OCI-LY7 (cell line): ENCODE results near the gene IGF1. TPM values are rescaled to one million over a fixed set of nuclear protein-coding genes. Genes with fewer than 3 reads are reported as not detected.

Experiments used
- BruUV-seq: library from RNA; stranded (reverse); fragments of 400-500 nt; replicated peaks from 2 replicates; lab custom pipeline; 2021; lab: Mats Ljungman, UMichigan
- CTCF ChIA-PET: fragments of 300-600 bp; sonication (Branson Sonifier 250); formaldehyde crosslinking; loops from one replicate; lab custom pipeline; 2022; ENCODE audit warnings: antibody characterized with exemption; ENCODE audit not compliant: unreplicated experiment; lab: Charles Lee
- POLR2A ChIA-PET: fragments of 300-600 bp; sonication (Branson Sonifier 250); formaldehyde crosslinking; loops from one replicate; lab custom pipeline; 2022; ENCODE audit warnings: antibody characterized with exemption; lab: Charles Lee
- DNase-seq: peaks from one replicate; pipeline ENCODE4 v3.0.0-alpha.2; 2015; ENCODE audit warnings: low spot score
- H2AFZ ChIP-seq: fragments of 200-600 bp; sonication (generic), shearing (Covaris generic); 2 replicates; pipeline ENCODE4 v1.6.1; 2014; ENCODE audit warnings: mild to moderate bottlenecking, antibody characterized with exemption, low read length, moderate library complexity
- H3K27ac ChIP-seq: fragments of 200-600 bp; sonication (generic); 2 replicates; pipeline ENCODE4 v1.5.1; 2014; ENCODE audit warnings: mixed run types, low read depth, mild to moderate bottlenecking, moderate library complexity, low read length, inconsistent platforms; ENCODE audit not compliant: poor library complexity, severe bottlenecking
- H3K36me3 ChIP-seq: fragments of 200-600 bp; sonication (generic); 2 replicates; pipeline ENCODE4 v1.6.1; 2014; ENCODE audit warnings: mild to moderate bottlenecking, antibody characterized with exemption, low read length, moderate library complexity, mixed read lengths; ENCODE audit not compliant: insufficient read depth
- H3K4me1 ChIP-seq: fragments of 200-600 bp; sonication (generic); 2 replicates; pipeline ENCODE4 v1.5.1; 2014; ENCODE audit warnings: mild to moderate bottlenecking, low read length; ENCODE audit not compliant: insufficient read depth, poor library complexity, severe bottlenecking
- H3K4me2 ChIP-seq: fragments of 200-600 bp; sonication (generic); 2 replicates; pipeline ENCODE4 v1.6.1; 2014; ENCODE audit warnings: mild to moderate bottlenecking, low read length
- H3K4me3 ChIP-seq: fragments of 200-600 bp; sonication (generic); 2 replicates; pipeline ENCODE4 v1.5.1; 2014; ENCODE audit warnings: mild to moderate bottlenecking, low read depth, low read length; ENCODE audit not compliant: poor library complexity, severe bottlenecking
- H3K79me2 ChIP-seq: fragments of 200-600 bp; sonication (generic); 2 replicates; pipeline ENCODE4 v1.6.1; 2016; ENCODE audit warnings: low read depth, mild to moderate bottlenecking, low read length, moderate library complexity, mixed read lengths; ENCODE audit not compliant: insufficient read depth
- H3K9me2 ChIP-seq: fragments of 200-600 bp; sonication (generic); 2 replicates; pipeline ENCODE4 v1.6.1; 2016; ENCODE audit warnings: mild to moderate bottlenecking, low read length, mixed read lengths; ENCODE audit not compliant: insufficient read depth
- H3K9me3 ChIP-seq: fragments of 200-600 bp; sonication (generic); 2 replicates; pipeline ENCODE4 v1.6.1; 2014; ENCODE audit warnings: mild to moderate bottlenecking, mixed run types, low read length, mixed read lengths
- H4K20me1 ChIP-seq: fragments of 200-600 bp; sonication (generic); 2 replicates; pipeline ENCODE4 v1.6.1; 2014; ENCODE audit warnings: mild to moderate bottlenecking, antibody characterized with exemption, low read length, moderate library complexity, mixed read lengths; ENCODE audit not compliant: insufficient read depth
- EZH2phosphoT487 ChIP-seq: fragments of 200-600 bp; sonication (generic); IDR thresholded peaks from 2 replicates; pipeline ENCODE4 v1.6.1; 2018; ENCODE audit warnings: low read depth, borderline replicate concordance, mild to moderate bottlenecking, mixed run types, antibody characterized with exemption, low read length, moderate library complexity, mixed read lengths
- intact Hi-C: fragments of 100-400 bp; cut with micrococcal nuclease; formaldehyde crosslinking; loops from one replicate; pipeline ENCODE4 v1.10.0; 2022; ENCODE audit not compliant: unreplicated experiment
- total RNA-seq, 2 experiments: library from RNA; depleted of rRNA in 1 of 2; stranded (reverse); fragments of >200 nt in 1 of 2; shearing (Covaris generic) in 1 of 2; gene quantifications; 2 replicates each; pipeline ENCODE4 v1.2.3, GENCODE V29; 2014 to 2022
- TF ChIP-seq, protein P1 (sequence below): fragments of 200-600 bp; sonication (generic); conservative IDR thresholded peaks from 2 replicates; pipeline ENCODE4 v1.5.1; 2014; ENCODE audit warnings: mild to moderate bottlenecking, antibody characterized with exemption, low read length, moderate library complexity, mixed read lengths

Gene IGF1
- total RNA-seq, 2 experiments from 2014 or later = not detected

DNA sequence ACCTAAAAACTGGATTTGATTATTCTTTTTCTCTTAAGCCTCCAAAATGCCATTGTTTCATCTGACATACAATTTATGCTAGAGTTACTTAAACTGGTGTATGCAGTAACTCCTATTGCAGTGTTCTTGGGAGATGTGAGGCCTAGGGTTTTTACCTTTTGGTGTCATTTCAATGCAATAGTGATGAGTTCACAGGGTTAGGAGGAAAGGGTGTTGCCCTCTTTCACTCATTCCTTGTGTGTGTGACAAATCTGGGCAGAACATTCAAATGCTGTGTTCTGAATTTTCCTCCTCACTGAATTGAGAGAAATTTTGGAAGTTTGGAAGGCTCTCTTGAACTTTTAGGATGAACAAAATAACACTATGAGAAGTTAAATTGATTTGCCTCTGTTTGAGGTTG is 69.9 kb downstream of the IGF1 start:
- H2AFZ ChIP-seq = no peak overlapping the region
- ChIA-PET POLR2A (interaction anchor here (0.6 to 1.3 kb wide), 2 partner anchors 16 to 20 kb away, joined by 3 to 4 read pairs; no protein-coding TSS in a partner anchor), CTCF (no interaction called here)
- no peak for DNase-seq
- no peaks in the 10 kb centered on the region for H4K20me1 ChIP-seq
- H3K4me2 ChIP-seq = no peak overlapping the region
- H3K4me3 ChIP-seq = no peak overlapping the region
- H3K9me3 ChIP-seq = no peaks in the 10 kb centered on the region
- intact Hi-C loops = no loop called here
- H3K9me2 ChIP-seq = no peaks in the 10 kb centered on the region; the same call in 1 of the 2 replicates
- no peak for TF ChIP-seq EZH2phosphoT487
- TF ChIP-seq, protein P1, sequence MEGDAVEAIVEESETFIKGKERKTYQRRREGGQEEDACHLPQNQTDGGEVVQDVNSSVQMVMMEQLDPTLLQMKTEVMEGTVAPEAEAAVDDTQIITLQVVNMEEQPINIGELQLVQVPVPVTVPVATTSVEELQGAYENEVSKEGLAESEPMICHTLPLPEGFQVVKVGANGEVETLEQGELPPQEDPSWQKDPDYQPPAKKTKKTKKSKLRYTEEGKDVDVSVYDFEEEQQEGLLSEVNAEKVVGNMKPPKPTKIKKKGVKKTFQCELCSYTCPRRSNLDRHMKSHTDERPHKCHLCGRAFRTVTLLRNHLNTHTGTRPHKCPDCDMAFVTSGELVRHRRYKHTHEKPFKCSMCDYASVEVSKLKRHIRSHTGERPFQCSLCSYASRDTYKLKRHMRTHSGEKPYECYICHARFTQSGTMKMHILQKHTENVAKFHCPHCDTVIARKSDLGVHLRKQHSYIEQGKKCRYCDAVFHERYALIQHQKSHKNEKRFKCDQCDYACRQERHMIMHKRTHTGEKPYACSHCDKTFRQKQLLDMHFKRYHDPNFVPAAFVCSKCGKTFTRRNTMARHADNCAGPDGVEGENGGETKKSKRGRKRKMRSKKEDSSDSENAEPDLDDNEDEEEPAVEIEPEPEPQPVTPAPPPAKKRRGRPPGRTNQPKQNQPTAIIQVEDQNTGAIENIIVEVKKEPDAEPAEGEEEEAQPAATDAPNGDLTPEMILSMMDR = no peak
- BruUV-seq = no TSS peak
- H3K79me2 ChIP-seq = no peaks in the 10 kb centered on the region
- no peaks in the 10 kb centered on the region for H3K4me1 ChIP-seq
- H3K36me3 ChIP-seq = no peaks in the 10 kb centered on the region
- H3K27ac ChIP-seq = no peak overlapping the region

DNA sequence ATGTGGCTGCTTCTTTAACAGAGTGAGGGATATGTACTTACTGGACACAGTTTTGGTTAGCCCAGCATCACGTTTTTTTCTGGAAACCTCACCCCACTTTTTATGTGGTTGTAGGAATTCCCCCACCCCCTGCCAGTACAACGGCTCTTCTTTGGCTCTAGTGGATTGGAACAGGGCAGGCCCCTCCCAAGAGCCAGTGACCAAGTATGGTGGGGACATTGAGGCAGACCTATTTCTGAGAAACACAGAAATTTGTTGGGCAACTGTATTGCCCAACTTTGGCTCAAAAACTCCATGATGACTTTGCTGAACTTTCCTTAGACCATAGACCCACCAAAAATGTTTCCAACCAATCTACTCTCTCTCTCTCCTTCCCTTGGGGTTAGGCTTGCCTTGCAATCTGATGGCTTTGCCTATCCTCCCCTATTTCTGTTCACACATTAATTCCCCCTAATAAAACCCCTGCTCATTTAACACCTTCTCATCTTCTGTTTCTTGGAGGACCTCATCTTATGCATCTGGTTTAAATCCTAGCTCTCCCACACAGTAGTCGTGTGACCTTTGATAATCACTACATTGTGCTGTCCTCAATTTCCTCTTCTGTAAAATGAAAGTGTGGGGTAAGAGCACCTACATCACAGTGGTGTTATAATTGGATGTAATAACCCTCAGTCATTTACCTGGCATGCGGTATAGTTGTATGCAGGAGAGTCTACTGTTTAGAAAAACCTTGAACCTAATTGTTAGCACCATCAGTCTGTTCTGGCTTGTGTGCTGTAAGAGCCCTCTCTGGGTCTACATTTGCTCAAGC is 71.7 kb downstream of the IGF1 start:
- Histone ChIP-seq H3K9me2 (no peaks in the 10 kb centered on the region; the same call in 1 of the 2 replicates), H3K4me2 (no peak overlapping the region), H3K4me3 (no peak overlapping the region), H3K27ac (no peak overlapping the region), H3K79me2 (no peaks in the 10 kb centered on the region), H4K20me1 (no peaks in the 10 kb centered on the region), H3K4me1 (no peaks in the 10 kb centered on the region), H3K9me3 (no peaks in the 10 kb centered on the region), H3K36me3 (no peaks in the 10 kb centered on the region), H2AFZ (no peak overlapping the region)
- POLR2A ChIA-PET = no interaction called here
- BruUV-seq = no TSS peak
- DNase-seq = no peak
- intact Hi-C loops = no loop called here
- CTCF ChIA-PET = no interaction called here
- TF ChIP-seq, protein P1 = no peak
- TF ChIP-seq EZH2phosphoT487 = no peak

GRCh38 chr12:102407776-102408486 is 72.4 kb downstream of the IGF1 start:
- no peaks in the 10 kb centered on the region for H3K36me3 ChIP-seq
- no peak overlapping the region for H3K27ac ChIP-seq
- H4K20me1 ChIP-seq = no peaks in the 10 kb centered on the region
- no peak overlapping the region for H3K4me2 ChIP-seq
- H3K9me3 ChIP-seq = no peaks in the 10 kb centered on the region
- CTCF ChIA-PET = no interaction called here
- H2AFZ ChIP-seq = no peak overlapping the region
- no TSS peak for BruUV-seq
- H3K4me1 ChIP-seq = no peaks in the 10 kb centered on the region
- DNase-seq = no peak
- no peaks in the 10 kb centered on the region for H3K9me2 ChIP-seq
- POLR2A ChIA-PET = no interaction called here
- intact Hi-C loops = no loop called here
- TF ChIP-seq, protein P1 = no peak
- TF ChIP-seq EZH2phosphoT487 = no peak
- no peak overlapping the region for H3K4me3 ChIP-seq
- H3K79me2 ChIP-seq = no peaks in the 10 kb centered on the region
